IPS-20b (cell line): ENCODE results near the gene CDT1.

Experiments
- H3K27ac ChIP-seq: one replicate; pipeline ENCODE4 v1.5.1; 2013; ENCODE audit warnings: low read length
- H3K27me3 ChIP-seq: 2 replicates; pipeline ENCODE4 v1.6.1; 2013; ENCODE audit warnings: mild to moderate bottlenecking, low read length, inconsistent platforms; ENCODE audit not compliant: insufficient read depth
- H3K36me3 ChIP-seq: 2 replicates; pipeline ENCODE4 v1.6.1; 2013; ENCODE audit warnings: low read depth, mild to moderate bottlenecking, inconsistent platforms, low read length, moderate library complexity; ENCODE audit not compliant: insufficient read depth
- H3K4me1 ChIP-seq: 2 replicates; pipeline ENCODE4 v1.6.1; 2013; ENCODE audit warnings: mild to moderate bottlenecking, control low read depth, inconsistent platforms, low read length, moderate library complexity; ENCODE audit not compliant: insufficient read depth
- H3K4me3 ChIP-seq: 2 replicates; pipeline ENCODE4 v1.5.1; 2013; ENCODE audit warnings: mild to moderate bottlenecking, low read length, inconsistent platforms
- H3K9ac ChIP-seq: 2 replicates; pipeline ENCODE4 v1.6.1; 2013; ENCODE audit warnings: low read depth, mild to moderate bottlenecking, inconsistent platforms, low read length, moderate library complexity
- H3K9me3 ChIP-seq: 2 replicates; pipeline ENCODE4 v1.6.1; 2013; ENCODE audit warnings: mild to moderate bottlenecking, low read depth, low read length, inconsistent platforms; ENCODE audit not compliant: insufficient read depth

The CDT1 gene

DNA sequence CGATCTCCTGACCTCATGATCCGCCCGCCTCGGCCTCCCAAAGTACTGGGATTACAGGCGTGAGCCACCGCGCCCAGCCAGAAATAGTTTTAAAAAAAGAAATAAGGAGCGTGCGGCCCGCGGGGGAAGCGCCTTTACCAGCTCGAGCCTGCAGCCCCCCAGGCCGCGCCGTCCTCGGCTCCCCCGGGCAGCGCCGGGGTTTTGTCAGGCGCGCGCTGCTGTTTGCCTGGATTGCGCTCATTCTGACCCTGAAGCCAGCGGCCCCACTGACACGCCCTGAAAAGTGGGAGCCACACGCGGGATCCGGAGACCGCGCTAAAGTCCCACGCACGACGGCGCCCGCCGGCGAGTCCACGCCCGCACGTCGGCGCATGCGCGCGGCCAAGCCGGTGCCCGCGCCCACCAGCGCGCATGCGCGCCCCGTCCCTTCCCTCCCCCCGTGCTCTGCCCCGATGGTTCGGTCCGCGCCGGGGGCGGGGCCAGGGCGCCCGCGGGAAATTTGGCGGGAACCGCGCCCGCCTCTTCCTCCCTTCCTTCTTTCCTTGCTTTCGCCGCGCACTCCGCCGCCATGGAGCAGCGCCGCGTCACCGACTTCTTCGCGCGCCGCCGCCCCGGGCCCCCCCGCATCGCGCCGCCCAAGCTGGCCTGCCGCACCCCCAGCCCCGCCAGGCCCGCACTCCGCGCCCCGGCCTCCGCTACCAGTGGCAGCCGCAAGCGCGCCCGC, at the start of gene CDT1:
Gene CDT1 (plus strand): TSS at position 526 of the 724 bp plus-strand sequence. CDS start 43 bp downstream, at position 569.
- peak within 1 kb of the TSS; percentile 95 for H3K9ac ChIP-seq
- H3K4me3 ChIP-seq, result peak within 1 kb of the TSS; percentile 95
- H3K36me3 ChIP-seq, result peaks cover 38% of the 10 kb centered on the region
- H3K9me3 ChIP-seq, result no peaks in the 10 kb centered on the region
- H3K27me3 ChIP-seq, result no peaks in the 10 kb centered on the region
- peak within 1 kb of the TSS; percentile 71 for H3K27ac ChIP-seq
- peaks cover 6% of the 10 kb centered on the region; the same call in 1 of the 2 replicates for H3K4me1 ChIP-seq

DNA sequence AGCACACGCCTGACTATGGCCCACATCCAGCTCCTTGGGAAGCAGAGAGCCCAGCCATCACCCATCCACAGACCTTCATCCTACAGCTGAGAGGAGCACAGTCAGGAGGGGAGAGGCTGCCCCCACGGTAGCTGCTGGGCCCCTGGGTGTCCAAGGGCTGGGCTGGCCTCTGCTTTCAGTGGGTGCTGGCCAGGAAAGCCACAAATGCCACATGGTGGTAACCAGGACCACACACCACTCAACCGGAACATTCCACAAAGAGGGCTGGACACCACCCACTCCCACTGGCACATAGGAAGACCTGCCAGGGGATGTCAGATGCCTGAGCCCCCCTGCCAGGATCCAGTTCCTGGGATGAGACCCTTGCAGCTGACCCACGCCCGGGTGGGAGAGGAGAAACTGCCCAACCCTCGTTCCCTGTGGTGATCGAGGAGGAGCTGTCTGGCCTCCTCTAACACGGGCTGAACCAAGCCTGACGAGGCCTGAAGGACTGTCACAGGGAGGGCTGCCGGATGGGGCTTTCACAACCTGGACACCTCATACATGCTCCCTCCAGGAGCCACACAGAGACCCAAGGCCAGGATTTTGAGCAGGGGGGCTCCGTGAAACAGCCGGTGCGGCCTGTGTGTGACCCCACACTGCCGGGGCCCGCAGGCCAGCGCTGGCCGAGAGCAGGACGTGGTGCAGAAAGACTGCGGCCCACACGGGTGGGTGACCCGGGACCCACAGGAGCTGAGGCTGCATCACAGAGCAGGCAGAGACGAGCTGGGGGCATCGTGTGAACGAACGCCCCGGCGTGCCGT, 49.3 kb upstream of the CDT1 start:
- Histone ChIP-seq H3K4me1 (peaks cover 9% of the 10 kb centered on the region; the same call in 1 of the 2 replicates), H3K4me3 (no peak overlapping the region), H3K27me3 (no peaks in the 10 kb centered on the region), H3K9ac (no peak overlapping the region), H3K36me3 (no peaks in the 10 kb centered on the region), H3K27ac (no peak overlapping the region), H3K9me3 (no peaks in the 10 kb centered on the region)

DNA sequence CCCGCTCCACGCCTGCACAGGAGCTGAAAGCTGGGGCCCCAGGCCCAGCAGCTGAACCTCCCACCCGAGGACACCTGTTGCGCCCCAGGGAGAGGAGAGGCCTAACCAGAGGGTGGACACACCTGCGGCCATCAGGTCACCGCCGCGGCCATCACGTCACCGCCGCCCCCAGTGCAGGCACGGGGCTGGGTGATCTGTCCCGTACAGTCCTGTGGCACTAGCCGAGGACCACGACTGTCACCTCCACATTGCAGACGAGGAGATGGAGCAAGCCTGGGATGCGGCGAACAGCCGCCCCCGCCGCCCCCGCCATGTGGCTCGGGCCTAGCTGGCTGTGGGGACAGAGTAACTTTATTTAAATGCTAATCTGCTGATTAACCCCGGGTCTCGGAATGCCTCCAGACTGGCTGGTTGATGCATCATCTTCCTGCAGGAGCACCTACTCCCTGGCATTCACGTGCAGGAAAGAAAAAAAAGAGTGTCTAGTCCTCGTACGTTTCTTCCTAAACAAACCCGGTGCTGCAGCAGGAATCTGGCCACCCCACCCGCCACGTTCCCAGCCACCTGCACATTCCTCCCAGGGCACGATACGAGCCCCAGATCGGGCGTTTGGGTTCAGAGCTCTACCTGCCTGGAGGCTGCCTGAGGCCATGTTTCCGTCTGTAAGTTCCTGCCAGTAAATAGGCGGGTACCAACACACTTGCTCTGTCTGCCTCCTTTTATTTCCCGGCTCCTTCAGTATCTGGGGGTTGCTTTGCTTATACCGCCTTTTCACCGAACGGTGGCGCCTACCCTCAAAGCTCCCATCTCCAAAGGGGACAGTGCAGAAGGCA, 48.5 kb upstream of the CDT1 start:
- H3K27ac ChIP-seq, result peak overlapping the region; percentile 87
- H3K9ac ChIP-seq, result peak overlapping the region; percentile 53; the same call in 1 of the 2 replicates

DNA sequence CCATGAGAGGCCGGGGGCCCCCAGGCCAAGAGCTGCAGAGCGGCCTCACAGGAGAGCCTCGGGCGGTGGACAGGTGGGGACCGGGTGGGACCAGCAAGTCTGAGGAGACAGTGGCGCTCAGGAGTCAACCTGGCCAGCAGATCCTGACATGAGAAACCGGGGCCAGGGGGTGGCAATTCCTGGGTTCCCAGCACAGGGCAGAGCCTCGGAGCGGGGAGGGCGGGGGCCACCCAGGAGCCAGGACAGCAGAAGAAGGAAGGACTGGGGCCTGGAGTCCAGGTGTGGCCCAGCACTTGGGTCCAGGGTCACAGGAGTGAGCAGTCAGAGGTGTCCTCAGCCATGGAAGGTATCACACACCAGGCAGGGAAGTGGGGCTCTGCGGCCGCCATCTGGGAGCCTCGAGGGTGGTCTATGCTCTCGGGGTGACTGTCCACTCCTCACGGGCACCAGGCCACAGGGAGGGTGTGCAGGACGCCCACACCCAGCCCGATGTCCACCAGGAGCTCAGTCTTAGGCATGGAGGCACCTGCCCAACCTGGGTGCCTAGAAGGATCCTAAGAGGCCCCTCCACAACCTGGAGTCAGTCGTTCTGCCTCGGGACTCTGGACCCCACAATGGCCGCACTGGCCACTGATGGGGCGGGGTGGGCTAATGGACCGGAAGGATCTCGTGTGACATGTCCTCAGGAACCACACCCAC, 47.7 kb upstream of the CDT1 start:
- no peaks in the 10 kb centered on the region for H3K27me3 ChIP-seq
- no peak overlapping the region for H3K27ac ChIP-seq
- no peak overlapping the region for H3K4me3 ChIP-seq
- H3K9me3 ChIP-seq, result no peaks in the 10 kb centered on the region
- H3K4me1 ChIP-seq, result peaks cover 14% of the 10 kb centered on the region; the same call in 1 of the 2 replicates
- no peaks in the 10 kb centered on the region for H3K36me3 ChIP-seq
- H3K9ac ChIP-seq, result no peak overlapping the region; the same call in 1 of the 2 replicates

More for the DNA sequence above, 48.5 kb upstream of the CDT1 start:
- Histone ChIP-seq H3K4me3 (peak overlapping the region; percentile 33; the same call in 1 of the 2 replicates), H3K9me3 (no peaks in the 10 kb centered on the region), H3K27me3 (no peaks in the 10 kb centered on the region), H3K4me1 (peaks cover 14% of the 10 kb centered on the region; the same call in 1 of the 2 replicates), H3K36me3 (no peaks in the 10 kb centered on the region)

DNA sequence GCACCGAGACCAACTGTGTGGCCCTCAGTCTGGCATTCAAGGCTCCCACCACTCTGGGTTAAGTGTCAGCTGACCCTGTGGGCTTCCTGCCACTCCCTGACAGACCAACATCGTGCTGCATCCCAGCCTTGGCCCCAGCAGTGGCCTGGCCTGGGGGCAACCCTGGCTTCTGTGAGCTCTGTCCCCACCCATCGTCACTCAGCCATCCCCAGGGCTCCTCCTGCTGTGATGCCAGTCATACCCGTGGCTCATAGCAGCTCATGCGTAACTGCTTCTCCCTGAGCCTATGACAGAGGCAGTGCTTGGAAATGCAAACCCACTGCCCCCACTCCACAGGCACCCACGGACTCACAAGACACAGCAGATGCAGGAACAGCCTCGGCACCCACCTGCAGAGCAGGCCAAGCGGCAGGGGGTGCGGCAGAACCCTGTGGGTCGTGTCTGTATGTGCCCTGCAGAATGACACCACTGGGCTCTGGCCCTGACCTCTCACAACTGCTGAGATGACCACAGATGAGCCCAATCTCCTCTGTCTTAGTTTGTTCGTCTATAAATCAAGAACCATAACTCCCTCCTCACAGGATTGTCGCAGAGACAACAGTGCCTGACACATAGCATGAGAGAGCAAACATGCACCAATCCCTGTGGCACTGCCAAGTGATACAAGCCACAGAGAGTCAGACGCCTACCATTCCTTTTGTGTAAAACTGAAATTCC, 45.2 kb upstream of the CDT1 start:
- no peaks in the 10 kb centered on the region for H3K27me3 ChIP-seq
- H3K4me1 ChIP-seq, result peaks cover 19% of the 10 kb centered on the region
- H3K36me3 ChIP-seq, result no peaks in the 10 kb centered on the region
- no peaks in the 10 kb centered on the region for H3K9me3 ChIP-seq
- H3K9ac ChIP-seq, result peak overlapping the region; percentile 10; the same call in 1 of the 2 replicates
- peak overlapping the region; percentile 55 for H3K27ac ChIP-seq
- H3K4me3 ChIP-seq, result no peak overlapping the region

DNA sequence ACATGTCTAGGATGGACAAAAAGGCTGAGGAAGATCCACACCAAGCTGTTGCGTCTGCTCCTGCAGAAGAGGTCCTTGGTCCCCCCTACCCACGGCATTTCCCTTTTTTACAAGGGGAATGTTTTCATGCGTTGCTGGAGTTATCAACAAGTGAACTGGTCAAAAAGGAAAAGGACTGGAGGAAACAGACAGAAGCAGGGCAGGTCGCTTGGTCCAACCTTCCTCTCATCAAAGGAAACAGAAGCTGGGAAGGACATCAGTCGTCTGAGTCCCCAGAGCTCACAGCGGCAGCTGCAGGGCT, 44.7 kb upstream of the CDT1 start:
- H3K36me3 ChIP-seq, result no peaks in the 10 kb centered on the region
- no peaks in the 10 kb centered on the region for H3K9me3 ChIP-seq
- no peak overlapping the region for H3K4me3 ChIP-seq
- H3K27ac ChIP-seq, result peak overlapping the region; percentile 55
- no peaks in the 10 kb centered on the region for H3K27me3 ChIP-seq
- H3K9ac ChIP-seq, result peak overlapping the region; percentile 10; the same call in 1 of the 2 replicates
- peaks cover 23% of the 10 kb centered on the region for H3K4me1 ChIP-seq

DNA sequence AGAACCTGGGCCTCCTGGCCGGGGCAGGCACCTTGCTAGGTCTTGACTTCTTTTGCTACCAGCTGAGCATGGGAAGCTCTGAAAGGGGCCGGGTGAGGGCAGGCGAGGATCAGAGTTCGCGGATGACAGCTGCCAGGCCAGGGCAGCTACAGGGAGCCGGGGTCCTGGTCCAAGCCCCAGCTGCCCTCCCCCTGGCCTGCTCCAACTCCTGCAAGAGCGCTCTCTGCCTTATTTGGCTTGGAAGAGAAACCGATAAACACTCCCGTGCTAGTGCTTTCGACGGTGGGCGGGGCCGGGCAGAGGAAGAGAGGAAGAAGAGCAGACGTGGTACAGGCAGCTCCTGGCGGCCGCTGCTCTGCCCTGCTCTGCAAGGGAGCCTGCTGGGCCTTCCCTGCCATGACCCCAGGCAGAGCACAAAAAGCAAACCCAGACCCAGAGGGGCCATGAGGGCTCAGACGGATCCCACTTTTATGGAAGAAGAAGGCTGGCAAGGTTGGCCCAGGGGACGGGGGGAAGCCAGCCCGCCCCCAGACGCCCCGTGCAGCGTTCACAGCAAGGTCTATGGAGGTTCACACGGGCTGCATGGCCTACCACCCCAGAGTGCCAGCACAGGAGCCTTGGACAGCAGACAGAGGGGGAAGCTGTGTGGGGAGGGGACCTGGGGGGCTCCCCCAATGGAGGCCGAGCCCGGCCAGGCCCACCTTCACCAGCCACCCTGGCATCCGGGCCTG, 44.2 kb upstream of the CDT1 start:
- H3K9me3 ChIP-seq, result no peaks in the 10 kb centered on the region
- no peak overlapping the region for H3K4me3 ChIP-seq
- H3K36me3 ChIP-seq, result no peaks in the 10 kb centered on the region
- H3K27ac ChIP-seq, result peak overlapping the region; percentile 55
- H3K4me1 ChIP-seq, result peaks cover 26% of the 10 kb centered on the region
- peak overlapping the region; percentile 66; the same call in 1 of the 2 replicates for H3K9ac ChIP-seq
- H3K27me3 ChIP-seq, result no peaks in the 10 kb centered on the region

DNA sequence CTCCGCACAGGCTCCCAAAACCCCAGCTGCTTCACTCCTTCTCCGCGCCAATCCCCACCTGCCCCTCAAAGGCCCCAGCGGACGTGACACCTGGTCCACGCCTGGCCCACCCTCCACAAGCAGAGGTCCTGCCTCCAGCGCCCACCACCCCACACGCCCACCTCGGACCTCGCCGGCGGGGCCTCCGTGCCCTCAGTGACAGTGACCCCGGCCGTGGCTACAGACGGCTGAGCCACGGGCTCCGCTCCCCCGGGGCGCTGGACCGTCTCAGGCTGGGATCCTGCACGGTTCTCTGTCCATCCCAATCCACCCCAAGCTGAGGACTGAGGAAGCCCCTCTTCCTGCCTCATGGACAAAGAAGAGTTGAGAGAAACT, 43.6 kb upstream of the CDT1 start:
- H3K9ac ChIP-seq, result peak overlapping the region; percentile 66; the same call in 1 of the 2 replicates
- no peaks in the 10 kb centered on the region for H3K27me3 ChIP-seq
- no peaks in the 10 kb centered on the region for H3K9me3 ChIP-seq
- H3K36me3 ChIP-seq, result no peaks in the 10 kb centered on the region
- no peak overlapping the region for H3K27ac ChIP-seq
- no peak overlapping the region for H3K4me3 ChIP-seq
- peaks cover 29% of the 10 kb centered on the region for H3K4me1 ChIP-seq

DNA sequence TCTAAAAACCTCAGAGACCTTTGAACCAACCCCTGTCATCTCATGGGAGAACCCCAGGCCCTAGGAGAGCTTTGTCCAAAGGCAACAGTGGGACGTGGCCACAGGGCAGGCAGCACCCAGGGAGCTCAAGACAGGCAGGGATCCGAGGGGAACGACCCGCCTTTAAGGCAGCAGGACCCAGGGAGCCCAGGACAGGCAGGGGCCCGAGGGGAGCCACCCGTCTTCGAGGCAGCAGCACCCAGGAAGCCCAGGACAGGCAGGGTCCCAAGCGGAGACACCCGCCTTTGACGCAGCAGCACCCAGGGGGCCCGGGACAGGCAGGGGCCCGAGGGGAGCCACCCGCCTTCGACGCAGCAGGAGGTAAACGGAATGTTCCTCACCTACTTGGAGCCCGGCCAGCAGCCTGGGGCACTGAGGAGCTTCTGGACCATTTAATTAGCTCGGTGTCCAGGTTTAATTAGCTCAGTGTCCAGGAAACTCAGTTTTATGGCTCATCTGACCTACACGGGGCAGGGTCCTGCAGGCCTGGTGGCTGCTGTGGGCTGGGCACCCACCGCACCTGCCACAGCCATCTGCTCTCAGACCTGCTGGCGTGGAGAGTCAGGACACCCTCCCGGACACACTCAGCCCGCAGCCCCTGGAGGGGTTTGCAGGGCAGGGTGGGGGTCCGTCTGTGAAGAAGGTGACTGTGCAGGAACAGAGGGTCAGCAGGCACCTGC, 43.0 kb upstream of the CDT1 start:
- Histone ChIP-seq H3K4me3 (no peak overlapping the region), H3K27ac (no peak overlapping the region), H3K4me1 (peaks cover 27% of the 10 kb centered on the region), H3K27me3 (no peaks in the 10 kb centered on the region; the same call in 1 of the 2 replicates), H3K9ac (no peak overlapping the region), H3K36me3 (no peaks in the 10 kb centered on the region), H3K9me3 (no peaks in the 10 kb centered on the region)

DNA sequence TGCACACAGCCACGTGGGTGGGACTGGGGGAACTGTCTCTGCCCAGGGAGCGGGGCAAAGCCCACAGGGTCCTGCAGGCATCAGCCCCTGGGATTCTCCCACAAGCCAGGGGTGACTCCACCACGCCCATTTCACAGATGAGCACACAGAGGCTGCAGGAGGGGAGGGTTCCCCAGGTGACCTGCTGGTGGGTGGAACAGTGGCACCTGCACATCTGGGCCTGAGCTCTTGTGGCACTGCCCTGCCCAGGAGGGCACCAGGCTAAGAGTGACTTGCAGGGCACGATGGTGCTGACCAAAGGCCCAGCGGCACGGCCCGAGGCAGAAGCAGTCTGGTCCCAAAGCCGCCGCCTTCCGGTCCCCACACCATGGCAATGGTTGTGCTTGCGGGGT, 42.5 kb upstream of the CDT1 start:
- no peaks in the 10 kb centered on the region; the same call in 1 of the 2 replicates for H3K27me3 ChIP-seq
- H3K4me3 ChIP-seq, result no peak overlapping the region

More for the DNA sequence above, 42.5 kb upstream of the CDT1 start:
- Histone ChIP-seq H3K36me3 (no peaks in the 10 kb centered on the region), H3K27ac (no peak overlapping the region), H3K9me3 (no peaks in the 10 kb centered on the region), H3K4me1 (peaks cover 27% of the 10 kb centered on the region), H3K9ac (no peak overlapping the region)
